Endodermal cell (in vitro differentiated cells): ENCODE results near the gene TMC8. TPM values are rescaled to one million over a fixed set of nuclear protein-coding genes. Genes with fewer than 3 reads are reported as not detected.

ENCODE experiments used
- total RNA-seq, 2 donors: library from RNA; stranded (reverse); fragmentation: NEBNext Ultra II Directional in 1 of 2; extraction: Animal tissue kit (Norgen Biotek cat#: 25700) in 1 of 2; gene quantifications; 2 replicates in 1 of 2; 3 replicates in 1 of 2; pipeline ENCODE4 v1.2.1, GENCODE V29; 2021

Gene TMC8
- total RNA-seq, 2 donors from 2014 or later: 0.90 to 3.0 TPM

Other genes starting within 250 kb of the TMC8 start
- 10 to 100 TPM; 22.4 to 40.2 TPM for gene TNRC6C, start 172.1 kb upstream of the TMC8 start, total RNA-seq
- 100 to 1,000 TPM; 143 to 149 TPM for gene TMC6, start 2.0 kb upstream of the TMC8 start, total RNA-seq
- gene C17orf99, start 15.6 kb downstream of the TMC8 start, total RNA-seq: not detected
- gene SYNGR2, start 37.8 kb downstream of the TMC8 start, total RNA-seq: 10 to 100 TPM; 39.2 to 39.6 TPM
- gene TK1, start 56.3 kb downstream of the TMC8 start, total RNA-seq: 10 to 100 TPM; 81.0 to 97.4 TPM
- gene AFMID, start 56.6 kb downstream of the TMC8 start, total RNA-seq: 10 to 100 TPM; 46.5 to 52.4 TPM
- gene BIRC5, start 83.5 kb downstream of the TMC8 start, total RNA-seq: 10 to 100 TPM; 59.7 to 89.6 TPM
- gene TMEM235, start 100.9 kb downstream of the TMC8 start, total RNA-seq: under 1 TPM in 1 of 2 donors, not detected in 1; 0.33 TPM
- 10 to 100 TPM; 54.2 to 75.3 TPM for gene SOCS3, start 229.3 kb downstream of the TMC8 start, total RNA-seq
- gene PGS1, start 247.9 kb downstream of the TMC8 start, total RNA-seq: 10 to 100 TPM; 57.1 to 58.2 TPM